ENCODE measurements around the gene OPRD1. TPM values are rescaled to one million over a fixed set of nuclear protein-coding genes. Genes with fewer than 3 reads are reported as not detected.

Gene OPRD1
- total and polyA plus RNA-seq, 2 donors (not counting 1 experiment from before 2014, with no cell fraction given) = not detected

- no peaks in the 10 kb centered on the region for H3K79me2 ChIP-seq (ENCODE audit: control insufficient read depth, insufficient read depth, low read length)
- H3K27me3 ChIP-seq (replicated peaks in 1 of 4; ENCODE audit: control extremely low read depth in 1 of 4, control insufficient read depth in 3 of 4, insufficient read depth in 4 of 4, low read length in 3 of 4) = no peaks in the 10 kb centered on the region
- H3K4me1 Mint-ChIP-seq = no peaks in the 10 kb centered on the region
- H4K20me1 ChIP-seq (ENCODE audit: control insufficient read depth, insufficient read depth, low read length, poor library complexity, severe bottlenecking) = no peaks in the 10 kb centered on the region
- no peak overlapping the region for H3K9ac ChIP-seq (ENCODE audit: low read length)
- no peaks in the 10 kb centered on the region for H3K36me3 ChIP-seq (replicated peaks in 1 of 2; ENCODE audit: control extremely low read depth in 1 of 2, control insufficient read depth in 1 of 2, extremely low read depth in 1 of 2, insufficient read depth in 2 of 2, low read length in 1 of 2)
- H3K4me3 Mint-ChIP-seq = no peak overlapping the region
- ChIA-PET CTCF (interaction anchor here (0.8 to 1.7 kb wide), 3 partner anchors 12 to 405 kb away, joined by 3 to 6 read pairs (median 4); no protein-coding TSS in a partner anchor), POLR2A (no interaction called here)
- TF ChIP-seq EZH2 (IDR thresholded peaks at IDR 0.05; ENCODE audit: borderline replicate concordance, insufficient read depth, low read depth, low read length, poor library complexity, severe bottlenecking) (no peak), CTCF (IDR thresholded peaks at IDR 0.05) (no peak)
- H2AFZ ChIP-seq (ENCODE audit: insufficient read depth, low read depth, low read length, poor library complexity, severe bottlenecking) = no peak overlapping the region
- no peaks in the 10 kb centered on the region for H3K9me3 Mint-ChIP-seq (ENCODE audit: insufficient read depth)
- peaks cover 26% of the 10 kb centered on the region for H3K27me3 Mint-ChIP-seq
- peaks cover 0 to 2% (median 0%) of the 10 kb centered on the region in 3 donors for H3K9me3 ChIP-seq (ENCODE audit: control extremely low read depth in 1 of 3, control insufficient read depth in 2 of 3, insufficient read depth in 1 of 3, low read length in 2 of 3)
- intact Hi-C loops (cut with micrococcal nuclease) = no loop called here
- H3K4me1 ChIP-seq (ENCODE audit: control insufficient read depth in 2 of 2, insufficient read depth in 2 of 2, low read length in 2 of 2) = no peaks in the 10 kb centered on the region
- no peak overlapping the region for H3K27ac Mint-ChIP-seq
- 89% methylated on average over 18 of the region's 18 CpGs for WGBS (ENCODE audit: insufficient coverage)
- H3K4me3 ChIP-seq (ENCODE audit: control extremely low read depth in 1 of 5, extremely low read depth in 1 of 5, insufficient read depth in 1 of 5, low read depth in 2 of 5, low read length in 4 of 5) = no peak overlapping the region
- no peak for DNase-seq
- no peak for ATAC-seq (ENCODE audit: low read depth)
- H3K4me2 ChIP-seq (replicated peaks; ENCODE audit: low read depth, low read length, poor library complexity, severe bottlenecking) = no peak overlapping the region
- no peak overlapping the region for H3K27ac ChIP-seq (ENCODE audit: low read length in 2 of 2)
Measured at GRCh38 chr1:28796352-28797211, 15.4 kb upstream of the OPRD1 start.

- H3K27ac ChIP-seq (ENCODE audit: low read length in 2 of 2) = no peak overlapping the region
- POLR2A ChIA-PET = interaction anchor here (0.6 to 0.7 kb wide), 2 partner anchors 51 to 122 kb away, joined by 3 to 15 read pairs; no protein-coding TSS in a partner anchor
- H3K27me3 ChIP-seq (replicated peaks in 1 of 4; ENCODE audit: control extremely low read depth in 1 of 4, control insufficient read depth in 3 of 4, insufficient read depth in 4 of 4, low read length in 3 of 4) = no peaks in the 10 kb centered on the region
- H3K4me3 ChIP-seq (ENCODE audit: control extremely low read depth in 1 of 5, extremely low read depth in 1 of 5, insufficient read depth in 1 of 5, low read depth in 2 of 5, low read length in 4 of 5) = no peak overlapping the region
- no peak for DNase-seq
- Mint-ChIP-seq H3K27ac (no peak overlapping the region), H3K4me3 (no peak overlapping the region), H3K4me1 (no peaks in the 10 kb centered on the region), H3K27me3 (peaks cover 19% of the 10 kb centered on the region), H3K9me3 (ENCODE audit: insufficient read depth) (no peaks in the 10 kb centered on the region)
- H3K4me2 ChIP-seq (replicated peaks; ENCODE audit: low read depth, low read length, poor library complexity, severe bottlenecking) = no peak overlapping the region
- 71% methylated on average over 2 of the region's 3 CpGs for WGBS (ENCODE audit: insufficient coverage)
- H3K79me2 ChIP-seq (ENCODE audit: control insufficient read depth, insufficient read depth, low read length) = no peaks in the 10 kb centered on the region
- TF ChIP-seq EZH2 (IDR thresholded peaks at IDR 0.05; ENCODE audit: borderline replicate concordance, insufficient read depth, low read depth, low read length, poor library complexity, severe bottlenecking) (no peak), CTCF (IDR thresholded peaks at IDR 0.05) (no peak)
- CTCF ChIA-PET = no interaction called here
- no peak overlapping the region for H3K9ac ChIP-seq (ENCODE audit: low read length)
- H4K20me1 ChIP-seq (ENCODE audit: control insufficient read depth, insufficient read depth, low read length, poor library complexity, severe bottlenecking) = no peaks in the 10 kb centered on the region
- no peaks in the 10 kb centered on the region for H3K36me3 ChIP-seq (replicated peaks in 1 of 2; ENCODE audit: control extremely low read depth in 1 of 2, control insufficient read depth in 1 of 2, extremely low read depth in 1 of 2, insufficient read depth in 2 of 2, low read length in 1 of 2)
- intact Hi-C loops (cut with micrococcal nuclease) = no loop called here
- H3K9me3 ChIP-seq (ENCODE audit: control extremely low read depth in 1 of 3, control insufficient read depth in 2 of 3, insufficient read depth in 1 of 3, low read length in 2 of 3) = peaks cover 0 to 6% (median 0%) of the 10 kb centered on the region in 3 donors
- no peak for ATAC-seq (ENCODE audit: low read depth)
- no peaks in the 10 kb centered on the region for H3K4me1 ChIP-seq (ENCODE audit: control insufficient read depth in 2 of 2, insufficient read depth in 2 of 2, low read length in 2 of 2)
- H2AFZ ChIP-seq (ENCODE audit: insufficient read depth, low read depth, low read length, poor library complexity, severe bottlenecking) = no peak overlapping the region
Measured at GRCh38 chr1:28800324-28800723, 11.6 kb upstream of the OPRD1 start.

All from B cell (primary cell).